ENCODE measurements around the gene RNASET2. TPM values are rescaled to one million over a fixed set of nuclear protein-coding genes. Genes with fewer than 3 reads are reported as not detected.
"Not testable (repeated sequence)": the region's sequence is repeated elsewhere in the genome, so short reads cannot be mapped to it uniquely, and the experiment has no call there.

The RNASET2 gene
- total RNA-seq, 1 experiment from 2014 or later = 53.4 TPM

GRCh38 chr6:166892472-166892871, 63.9 kb downstream of the RNASET2 start:
- in situ Hi-C loops (cut with HindIII; ENCODE audit: low pct_unique_long_range_greater_than_20kb, low sequenced_read_pairs); DNase-seq (ENCODE audit: low read depth): not testable (repeated sequence)

GRCh38 chr6:166886773-166887172, 69.6 kb downstream of the RNASET2 start:
- DNase-seq (ENCODE audit: low read depth); in situ Hi-C loops (cut with HindIII; ENCODE audit: low pct_unique_long_range_greater_than_20kb, low sequenced_read_pairs): not testable (repeated sequence)

GRCh38 chr6:166884958-166885357, 71.4 kb downstream of the RNASET2 start:
- DNase-seq (ENCODE audit: low read depth); in situ Hi-C loops (cut with HindIII; ENCODE audit: low pct_unique_long_range_greater_than_20kb, low sequenced_read_pairs): not testable (repeated sequence)

GRCh38 chr6:166879594-166879993, 76.8 kb downstream of the RNASET2 start:
- no peak for DNase-seq (ENCODE audit: low read depth)
- in situ Hi-C loops (cut with HindIII; ENCODE audit: low pct_unique_long_range_greater_than_20kb, low sequenced_read_pairs) = no loop called here

Other genes starting within 250 kb of the RNASET2 start
- gene CEP43, start 42.8 kb upstream of the RNASET2 start, total RNA-seq (2014; rRNA removed; shearing (Covaris generic); ENCODE audit: low replicate concordance) = 9.9 and 19.3 TPM in 2 replicates
- 2.1 and 2.3 TPM in 2 replicates for gene CCR6, start 166.5 kb upstream of the RNASET2 start, total RNA-seq (2014; rRNA removed; shearing (Covaris generic); ENCODE audit: low replicate concordance)
- not detected in 2 replicates for gene GPR31, start 201.4 kb upstream of the RNASET2 start, total RNA-seq (2014; rRNA removed; shearing (Covaris generic); ENCODE audit: low replicate concordance)

All from Caki2 (cell line).